ENCODE data around the gene LOX.

Gene LOX

GRCh38 chr5:122078116-122079110 lies at the start of gene LOX:
Gene LOX (minus strand): TSS chr5:122078259. CDS start chr5:122077985, 274 bp downstream.
- peak; percentile 6 for DNase-seq

- no peak for DNase-seq
Observed at GRCh38 chr5:122126756-122127321, 48.8 kb upstream of the LOX start.

- DNase-seq = no peak
Observed at GRCh38 chr5:122126177-122126755, 48.2 kb upstream of the LOX start.

GRCh38 chr5:122124766-122125165 lies 46.7 kb upstream of the LOX start:
- DNase-seq = no peak

GRCh38 chr5:122121479-122122465 lies 43.7 kb upstream of the LOX start:
- DNase-seq = no peak

GRCh38 chr5:122120957-122121356 lies 42.9 kb upstream of the LOX start:
- no peak for DNase-seq

- DNase-seq = no peak
Observed at GRCh38 chr5:122120493-122120892, 42.4 kb upstream of the LOX start.

GRCh38 chr5:122119205-122119604 lies 41.1 kb upstream of the LOX start:
- DNase-seq = no peak

- no peak for DNase-seq
Observed at GRCh38 chr5:122118356-122118948, 40.4 kb upstream of the LOX start.

GRCh38 chr5:122114501-122114900 lies 36.4 kb upstream of the LOX start:
- no peak for DNase-seq

- DNase-seq = no peak
Observed at GRCh38 chr5:122112733-122113558, 34.9 kb upstream of the LOX start.

GRCh38 chr5:122112063-122112462 lies 34.0 kb upstream of the LOX start:
- no peak for DNase-seq

GRCh38 chr5:122111460-122111859 lies 33.4 kb upstream of the LOX start:
- no peak for DNase-seq

GRCh38 chr5:122110987-122111386 lies 32.9 kb upstream of the LOX start:
- no peak for DNase-seq

GRCh38 chr5:122107016-122107415 lies 29.0 kb upstream of the LOX start:
- DNase-seq = no peak

- DNase-seq = no peak
Observed at GRCh38 chr5:122105909-122106308, 27.9 kb upstream of the LOX start.

GRCh38 chr5:122102825-122103224 lies 24.8 kb upstream of the LOX start:
- DNase-seq = no peak

- peak; percentile 21 for DNase-seq
Observed at GRCh38 chr5:122101636-122102285, 23.7 kb upstream of the LOX start.

GRCh38 chr5:122099060-122099790 lies 21.2 kb upstream of the LOX start:
- DNase-seq = no peak

GRCh38 chr5:122097391-122097790 lies 19.3 kb upstream of the LOX start:
- DNase-seq = no peak

Data from NCI-H510A treated with DMSO at 0.1 percent for 48 hours (cell line).